Astrocyte (in vitro differentiated cells and primary cell): ENCODE measurements around the gene NCAM1. TPM values are rescaled to one million over a fixed set of nuclear protein-coding genes. Genes with fewer than 3 reads are reported as not detected.

Experiments
- DNase-seq: peaks from one replicate; pipeline ENCODE4 v3.0.0-alpha.2; 2010; ENCODE audit warnings: low read depth
- FAIRE-seq: peaks from 2 replicates; lab custom pipeline; 2011; peaks lifted over from hg19 to GRCh38; lab: Jason Lieb, UNC
- H2AFZ ChIP-seq: 2 replicates; pipeline ENCODE4 v1.6.0; 2012; ENCODE audit warnings: low read depth, low read length, inconsistent platforms
- H3K27ac ChIP-seq: 2 replicates; pipeline ENCODE4 v1.5.1; 2011; ENCODE audit warnings: low read depth, low read length, inconsistent platforms
- H3K27me3 ChIP-seq: 2 replicates; pipeline ENCODE4 v1.6.0; 2011; ENCODE audit warnings: low read length, inconsistent platforms; ENCODE audit not compliant: insufficient read depth
- H3K36me3 ChIP-seq: 2 replicates; pipeline ENCODE4 v1.5.1; 2011; ENCODE audit warnings: low read length, inconsistent platforms; ENCODE audit not compliant: insufficient read depth
- H3K4me1 ChIP-seq: 2 replicates; pipeline ENCODE4 v1.5.1; 2011; ENCODE audit warnings: low read length, inconsistent platforms; ENCODE audit not compliant: insufficient read depth
- H3K4me2 ChIP-seq: 2 replicates; pipeline ENCODE4 v1.6.0; 2012; ENCODE audit warnings: low read length, inconsistent platforms
- H3K4me3 ChIP-seq: 2 replicates; pipeline ENCODE4 v1.5.1; 2011; ENCODE audit warnings: low read depth, mild to moderate bottlenecking, low read length, inconsistent platforms; ENCODE audit not compliant: insufficient read depth
- H3K79me2 ChIP-seq: 2 replicates; pipeline ENCODE4 v1.6.0; 2012; ENCODE audit warnings: mild to moderate bottlenecking, low read length, inconsistent platforms; ENCODE audit not compliant: insufficient read depth
- H3K9ac ChIP-seq: 2 replicates; pipeline ENCODE4 v1.6.0; 2012; ENCODE audit warnings: mild to moderate bottlenecking, low read length, inconsistent platforms
- H3K9me3 ChIP-seq: 2 replicates; pipeline ENCODE4 v1.5.1; 2012; ENCODE audit warnings: low read depth, mild to moderate bottlenecking, low read length, inconsistent platforms; ENCODE audit not compliant: insufficient read depth
- H4K20me1 ChIP-seq: 2 replicates; pipeline ENCODE4 v1.6.0; 2012; ENCODE audit warnings: low read length, inconsistent platforms; ENCODE audit not compliant: insufficient read depth
- H3K27ac Mint-ChIP-seq: one replicate; pipeline ENCODE4 v1.8.0; 2021; ENCODE audit warnings: mild to moderate bottlenecking, mixed read lengths; ENCODE audit not compliant: unreplicated experiment
- H3K27me3 Mint-ChIP-seq: one replicate; pipeline ENCODE4 v1.8.0; 2021; ENCODE audit warnings: low read depth, mixed read lengths; ENCODE audit not compliant: unreplicated experiment
- H3K36me3 Mint-ChIP-seq: one replicate; pipeline ENCODE4 v1.8.0; 2021; ENCODE audit warnings: low read depth, mixed read lengths; ENCODE audit not compliant: unreplicated experiment
- H3K4me1 Mint-ChIP-seq: one replicate; pipeline ENCODE4 v1.8.0; 2021; ENCODE audit warnings: low read depth, mixed read lengths; ENCODE audit not compliant: unreplicated experiment
- H3K4me3 Mint-ChIP-seq: one replicate; pipeline ENCODE4 v1.8.0; 2021; ENCODE audit warnings: mild to moderate bottlenecking, moderate library complexity, mixed read lengths; ENCODE audit not compliant: unreplicated experiment
- H3K9me3 Mint-ChIP-seq: one replicate; pipeline ENCODE4 v1.8.0; 2021; ENCODE audit warnings: mild to moderate bottlenecking, mixed read lengths; ENCODE audit not compliant: unreplicated experiment
- EZH2 ChIP-seq: IDR thresholded peaks from 2 replicates; pipeline ENCODE4 v1.6.1; 2012; ENCODE audit warnings: mild to moderate bottlenecking, low read length, inconsistent platforms; ENCODE audit not compliant: insufficient read depth
- total RNA-seq: library from RNA; stranded (reverse); gene quantifications from 2 replicates; pipeline ENCODE4 v1.2.1, GENCODE V29; 2021
- TF ChIP-seq, protein P1 (sequence below): IDR thresholded peaks from 2 replicates; pipeline ENCODE4 v1.5.1; 2011; ENCODE audit warnings: low read depth, mild to moderate bottlenecking, inconsistent platforms, low read length, moderate library complexity; ENCODE audit not compliant: insufficient read depth

Gene NCAM1
- total RNA-seq, 1 donor from 2014 or later, result 17.4 TPM

DNA sequence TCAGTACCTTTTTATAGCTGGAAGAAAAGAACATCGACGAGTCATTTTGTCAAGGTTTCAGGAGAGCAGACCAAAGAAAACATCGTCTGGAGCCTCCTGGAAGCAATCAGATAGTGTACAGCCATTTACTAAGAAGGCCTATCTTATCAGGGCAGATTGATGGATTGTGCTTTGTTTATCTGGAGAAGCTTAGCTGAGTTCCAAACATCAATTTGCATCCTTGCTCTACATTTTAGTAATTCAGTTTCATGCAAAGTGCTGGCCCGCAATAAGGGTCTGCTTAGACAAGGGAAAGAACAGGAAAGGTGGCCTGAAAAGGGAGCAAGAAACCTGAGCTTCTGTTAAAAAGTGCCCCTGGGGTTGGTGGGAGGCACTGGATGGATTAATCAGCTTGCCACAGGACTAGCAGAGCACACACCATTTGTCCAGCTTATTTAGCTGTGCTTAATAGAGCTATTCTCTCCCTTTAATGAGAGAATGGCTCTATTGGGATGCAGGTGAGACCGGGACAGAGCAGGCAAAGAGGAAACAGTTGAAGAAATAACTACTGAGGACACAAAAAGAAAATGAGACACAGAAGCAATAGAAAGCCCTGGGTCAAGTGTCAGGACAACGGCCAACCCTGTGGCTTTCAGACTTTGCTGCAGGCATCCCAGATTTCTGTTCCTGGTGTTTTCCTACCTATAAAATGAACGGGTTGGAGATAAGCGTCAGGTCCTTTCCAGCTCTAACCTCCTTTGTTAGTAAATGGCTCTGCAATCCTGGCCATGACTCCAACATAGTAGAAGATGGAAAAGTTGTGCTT lies 231.1 kb downstream of the NCAM1 start:
- Histone ChIP-seq H3K79me2 (no peaks in the 10 kb centered on the region), H2AFZ (no peak overlapping the region), H3K4me3 (no peak overlapping the region), H4K20me1 (no peaks in the 10 kb centered on the region), H3K4me2 (peak overlapping the region; percentile 18), H3K4me1 (peaks cover 15% of the 10 kb centered on the region), H3K27me3 (no peaks in the 10 kb centered on the region), H3K36me3 (no peaks in the 10 kb centered on the region), H3K9ac (no peak overlapping the region), H3K9me3 (no peaks in the 10 kb centered on the region), H3K27ac (no peak overlapping the region)
- FAIRE-seq, result no peak
- TF ChIP-seq EZH2, result no peak
- Mint-ChIP-seq H3K27ac (no peak overlapping the region), H3K9me3 (no peaks in the 10 kb centered on the region), H3K27me3 (peaks cover 7% of the 10 kb centered on the region), H3K4me1 (peaks cover 28% of the 10 kb centered on the region), H3K4me3 (no peak overlapping the region), H3K36me3 (no peaks in the 10 kb centered on the region)
- DNase-seq, result peak; percentile 44

DNA sequence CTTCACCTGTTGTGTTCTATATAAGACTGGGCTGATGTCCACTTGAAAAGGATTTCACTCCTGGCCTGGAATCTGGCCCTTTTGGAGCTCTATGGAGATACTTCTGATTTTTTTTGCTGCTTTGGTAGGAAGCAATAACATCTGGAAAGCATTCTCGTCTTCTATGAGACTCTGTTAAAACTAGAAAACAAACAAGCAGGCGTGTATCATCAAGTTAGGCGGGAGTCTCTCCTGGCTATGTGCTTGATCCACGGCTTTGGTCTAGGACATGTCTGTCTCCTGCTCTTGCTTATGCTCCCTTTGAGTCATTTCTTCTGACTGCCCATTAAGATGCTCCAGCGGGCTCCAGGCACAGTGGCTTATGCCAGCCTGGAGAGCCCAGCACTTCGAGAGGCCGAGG lies 231.8 kb downstream of the NCAM1 start:
- H3K4me1 Mint-ChIP-seq, result peaks cover 32% of the 10 kb centered on the region
- FAIRE-seq, result no peak

DNA sequence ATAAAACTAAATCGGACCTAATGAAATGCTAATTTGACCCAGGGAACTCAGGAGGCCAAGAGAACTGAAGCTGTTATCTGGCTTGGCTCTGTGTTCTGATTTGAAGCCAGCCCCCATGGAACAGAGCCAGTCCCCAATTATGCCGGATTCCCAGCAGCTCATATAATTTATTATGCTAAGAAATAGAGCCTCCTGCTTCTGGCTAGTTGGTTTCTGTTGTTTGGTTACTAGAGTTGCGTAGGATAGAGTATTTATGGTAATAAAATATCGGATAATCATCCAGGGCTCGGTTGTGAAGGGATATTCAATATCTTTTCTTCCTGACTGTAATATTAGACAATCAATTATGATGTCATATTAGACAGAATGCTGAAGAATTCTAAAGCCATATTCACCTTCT lies 232.7 kb downstream of the NCAM1 start:
- H3K4me3 ChIP-seq, result no peak overlapping the region
- TF ChIP-seq EZH2, result no peak
- TF ChIP-seq, protein P1, sequence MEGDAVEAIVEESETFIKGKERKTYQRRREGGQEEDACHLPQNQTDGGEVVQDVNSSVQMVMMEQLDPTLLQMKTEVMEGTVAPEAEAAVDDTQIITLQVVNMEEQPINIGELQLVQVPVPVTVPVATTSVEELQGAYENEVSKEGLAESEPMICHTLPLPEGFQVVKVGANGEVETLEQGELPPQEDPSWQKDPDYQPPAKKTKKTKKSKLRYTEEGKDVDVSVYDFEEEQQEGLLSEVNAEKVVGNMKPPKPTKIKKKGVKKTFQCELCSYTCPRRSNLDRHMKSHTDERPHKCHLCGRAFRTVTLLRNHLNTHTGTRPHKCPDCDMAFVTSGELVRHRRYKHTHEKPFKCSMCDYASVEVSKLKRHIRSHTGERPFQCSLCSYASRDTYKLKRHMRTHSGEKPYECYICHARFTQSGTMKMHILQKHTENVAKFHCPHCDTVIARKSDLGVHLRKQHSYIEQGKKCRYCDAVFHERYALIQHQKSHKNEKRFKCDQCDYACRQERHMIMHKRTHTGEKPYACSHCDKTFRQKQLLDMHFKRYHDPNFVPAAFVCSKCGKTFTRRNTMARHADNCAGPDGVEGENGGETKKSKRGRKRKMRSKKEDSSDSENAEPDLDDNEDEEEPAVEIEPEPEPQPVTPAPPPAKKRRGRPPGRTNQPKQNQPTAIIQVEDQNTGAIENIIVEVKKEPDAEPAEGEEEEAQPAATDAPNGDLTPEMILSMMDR, result no peak
- H3K27ac ChIP-seq, result no peak overlapping the region
- no peaks in the 10 kb centered on the region for H3K36me3 ChIP-seq
- Mint-ChIP-seq H3K36me3 (no peaks in the 10 kb centered on the region), H3K4me3 (no peak overlapping the region), H3K27me3 (peaks cover 5% of the 10 kb centered on the region), H3K9me3 (no peaks in the 10 kb centered on the region), H3K27ac (no peak overlapping the region), H3K4me1 (peaks cover 27% of the 10 kb centered on the region)
- DNase-seq, result peak; percentile 41
- H3K4me2 ChIP-seq, result no peak overlapping the region
- FAIRE-seq, result no peak
- H3K9ac ChIP-seq, result no peak overlapping the region
- H3K4me1 ChIP-seq, result peaks cover 15% of the 10 kb centered on the region
- H2AFZ ChIP-seq, result no peak overlapping the region
- no peaks in the 10 kb centered on the region for H4K20me1 ChIP-seq
- H3K79me2 ChIP-seq, result no peaks in the 10 kb centered on the region
- H3K9me3 ChIP-seq, result no peaks in the 10 kb centered on the region
- no peaks in the 10 kb centered on the region for H3K27me3 ChIP-seq

More for the DNA sequence above, 231.8 kb downstream of the NCAM1 start:
- Mint-ChIP-seq H3K4me3 (no peak overlapping the region), H3K9me3 (no peaks in the 10 kb centered on the region), H3K27me3 (peaks cover 5% of the 10 kb centered on the region), H3K27ac (no peak overlapping the region), H3K36me3 (no peaks in the 10 kb centered on the region)
- Histone ChIP-seq H3K27ac (no peak overlapping the region), H3K9ac (no peak overlapping the region), H3K79me2 (no peaks in the 10 kb centered on the region), H2AFZ (no peak overlapping the region), H3K4me2 (no peak overlapping the region), H4K20me1 (no peaks in the 10 kb centered on the region), H3K4me1 (peaks cover 15% of the 10 kb centered on the region), H3K9me3 (no peaks in the 10 kb centered on the region), H3K36me3 (no peaks in the 10 kb centered on the region), H3K4me3 (no peak overlapping the region), H3K27me3 (no peaks in the 10 kb centered on the region)
- TF ChIP-seq EZH2, result no peak
- TF ChIP-seq, protein P1, result no peak
- DNase-seq, result no peak
